GM21619 (cell line): Measurements from ENCODE around the gene SLC16A3.
A peak's percentile ranks its signal among the peaks of the same experiment; 100 is the strongest.
"Not testable (repeated sequence)": the region's sequence is repeated elsewhere in the genome, so short reads cannot be mapped to it uniquely, and the experiment has no call there.

Experiments
- ATAC-seq: cut with Tn5 transposase; IDR thresholded peaks from one replicate; pipeline ENCODE4 v1.9.1; 2021; ENCODE audit not compliant: unreplicated experiment

SLC16A3 gene

GRCh38 chr17:82259972-82260961, 31.4 kb downstream of the SLC16A3 start:
- not testable (repeated sequence) for ATAC-seq

- no peak for ATAC-seq
These were observed 33.5 kb downstream of the SLC16A3 start for GRCh38 chr17:82262344-82262743.

- no peak for ATAC-seq
These were observed 34.8 kb downstream of the SLC16A3 start for GRCh38 chr17:82263641-82264040.

- no peak for ATAC-seq
These were observed 37.3 kb downstream of the SLC16A3 start for GRCh38 chr17:82266142-82266541.

GRCh38 chr17:82267575-82268379, 38.9 kb downstream of the SLC16A3 start:
- ATAC-seq = no peak

GRCh38 chr17:82269138-82269881, 40.5 kb downstream of the SLC16A3 start:
- no peak for ATAC-seq

GRCh38 chr17:82269882-82270500, 41.1 kb downstream of the SLC16A3 start:
- ATAC-seq = no peak

GRCh38 chr17:82270651-82271050, 41.8 kb downstream of the SLC16A3 start:
- ATAC-seq = no peak

GRCh38 chr17:82271401-82271800, 42.6 kb downstream of the SLC16A3 start:
- ATAC-seq = no peak

GRCh38 chr17:82272495-82273326, 43.9 kb downstream of the SLC16A3 start:
- no peak for ATAC-seq

- ATAC-seq = peak; percentile 67
These were observed 44.7 kb downstream of the SLC16A3 start, which contains the start of gene CSNK1D for GRCh38 chr17:82273327-82274133. Gene CSNK1D (minus strand): TSS chr17:82273700. CDS start chr17:82273381, 319 bp downstream.

- no peak for ATAC-seq
These were observed 45.5 kb downstream of the SLC16A3 start for GRCh38 chr17:82274134-82275020.

GRCh38 chr17:82275326-82275725, 46.5 kb downstream of the SLC16A3 start:
- ATAC-seq = no peak

GRCh38 chr17:82276938-82277337, 48.1 kb downstream of the SLC16A3 start:
- ATAC-seq = no peak

- ATAC-seq = no peak
These were observed 49.0 kb downstream of the SLC16A3 start for GRCh38 chr17:82277851-82278250.

GRCh38 chr17:82278308-82278707, 49.5 kb downstream of the SLC16A3 start:
- no peak for ATAC-seq

- no peak for ATAC-seq
These were observed 50.0 kb downstream of the SLC16A3 start for GRCh38 chr17:82278786-82279391.
